ENCODE data around the gene POU2F1.

- TF ChIP-seq POLR2A (IDR thresholded peaks at IDR 0.05) (no peak), CTCF (IDR thresholded peaks at IDR 0.05) (no peak), POLR2AphosphoS5 (IDR thresholded peaks at IDR 0.05) (no peak), EP300 (IDR thresholded peaks at IDR 0.05) (no peak)
These were observed 247.1 kb downstream of the POU2F1 start for GRCh38 chr1:167467752-167468151.

Measured in sigmoid colon (tissue), 4 donors.